OCI-LY7 (cell line): ENCODE data around the gene PFKFB2.

ENCODE experiments used
- CTCF ChIP-seq: fragments of 200-600 bp; sonication (generic); conservative IDR thresholded peaks from 2 replicates; pipeline ENCODE4 v1.5.1; 2014; ENCODE audit warnings: mild to moderate bottlenecking, antibody characterized with exemption, low read length, moderate library complexity, mixed read lengths
- EZH2phosphoT487 ChIP-seq: fragments of 200-600 bp; sonication (generic); IDR thresholded peaks from 2 replicates; pipeline ENCODE4 v1.6.1; 2018; ENCODE audit warnings: low read depth, borderline replicate concordance, mild to moderate bottlenecking, mixed run types, antibody characterized with exemption, low read length, moderate library complexity, mixed read lengths

GRCh38 chr1:207048041-207048440 lies 5.0 kb upstream of the PFKFB2 start:
- TF ChIP-seq CTCF, result no peak
- no peak for TF ChIP-seq EZH2phosphoT487
